Gastroesophageal sphincter (tissue), 3 donors: ENCODE measurements around the gene LYST.

ENCODE experiments used
- POLR2A ChIP-seq, 2 donors: fragments of 450-650 bp; IDR thresholded peaks; one replicate each; pipeline ENCODE4 v1.6.1; 2017; ENCODE audit warnings: antibody characterized with exemption in 2 of 2, mild to moderate bottlenecking in 2 of 2, moderate library complexity in 1 of 2
- TF ChIP-seq, protein P1 (sequence below), 4 experiments: fragments of 200-600 bp in 2 of 4; fragments of 450-650 bp in 2 of 4; sonication (generic) in 1 of 4; IDR thresholded peaks; one replicate each; pipeline ENCODE4 v1.5.1; 2017 to 2019; ENCODE audit warnings: antibody characterized with exemption in 4 of 4, mild to moderate bottlenecking in 2 of 4, moderate library complexity in 2 of 4

DNA sequence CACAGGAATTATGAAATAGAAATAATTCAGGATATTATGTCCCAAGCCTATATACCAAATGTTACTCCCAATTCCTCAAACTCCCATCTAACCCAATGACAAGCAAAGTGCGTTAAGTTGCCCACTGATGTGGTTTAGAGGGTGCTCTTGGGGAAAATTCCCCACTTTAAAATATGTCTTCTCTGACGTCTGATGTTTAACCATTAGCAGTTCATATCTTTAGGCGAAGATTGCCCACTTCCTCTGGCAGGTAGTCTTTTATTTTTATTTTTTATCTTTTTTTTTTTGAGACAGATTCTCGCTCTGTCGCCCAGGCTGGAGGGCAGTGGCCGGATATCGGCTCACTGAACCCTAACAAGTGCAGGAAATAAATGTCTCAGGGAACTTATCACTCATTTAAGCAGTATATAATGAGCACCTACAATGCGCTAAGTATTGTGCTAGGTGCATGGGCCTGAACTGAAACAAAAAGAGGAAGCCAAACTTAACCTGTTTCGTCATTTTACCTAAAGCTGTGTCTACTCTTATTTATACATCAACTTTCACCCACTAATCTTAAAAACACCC, 1.3 kb upstream of the LYST start:
- TF ChIP-seq, protein P1, sequence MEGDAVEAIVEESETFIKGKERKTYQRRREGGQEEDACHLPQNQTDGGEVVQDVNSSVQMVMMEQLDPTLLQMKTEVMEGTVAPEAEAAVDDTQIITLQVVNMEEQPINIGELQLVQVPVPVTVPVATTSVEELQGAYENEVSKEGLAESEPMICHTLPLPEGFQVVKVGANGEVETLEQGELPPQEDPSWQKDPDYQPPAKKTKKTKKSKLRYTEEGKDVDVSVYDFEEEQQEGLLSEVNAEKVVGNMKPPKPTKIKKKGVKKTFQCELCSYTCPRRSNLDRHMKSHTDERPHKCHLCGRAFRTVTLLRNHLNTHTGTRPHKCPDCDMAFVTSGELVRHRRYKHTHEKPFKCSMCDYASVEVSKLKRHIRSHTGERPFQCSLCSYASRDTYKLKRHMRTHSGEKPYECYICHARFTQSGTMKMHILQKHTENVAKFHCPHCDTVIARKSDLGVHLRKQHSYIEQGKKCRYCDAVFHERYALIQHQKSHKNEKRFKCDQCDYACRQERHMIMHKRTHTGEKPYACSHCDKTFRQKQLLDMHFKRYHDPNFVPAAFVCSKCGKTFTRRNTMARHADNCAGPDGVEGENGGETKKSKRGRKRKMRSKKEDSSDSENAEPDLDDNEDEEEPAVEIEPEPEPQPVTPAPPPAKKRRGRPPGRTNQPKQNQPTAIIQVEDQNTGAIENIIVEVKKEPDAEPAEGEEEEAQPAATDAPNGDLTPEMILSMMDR (IDR thresholded peaks at IDR 0.05) = no peak
- no peak for TF ChIP-seq POLR2A (IDR thresholded peaks at IDR 0.05)
